ENCODE results near the gene CDC42EP2.

- TF ChIP-seq CTCF (IDR thresholded peaks at IDR 0.05; ENCODE audit: insufficient read depth, low read depth, low read length) (no peak), EZH2 (IDR thresholded peaks at IDR 0.05; ENCODE audit: insufficient read depth, low read length) (no peak)
Observed at GRCh38 chr11:65341856-65342255, 27.2 kb downstream of the CDC42EP2 start.

Data from astrocyte (in vitro differentiated cells and primary cell).